ENCODE data around the gene PTP4A1.
"Not testable (repeated sequence)": the region's sequence is repeated elsewhere in the genome, so short reads cannot be mapped to it uniquely, and the experiment has no call there.

PTP4A1 gene

DNA sequence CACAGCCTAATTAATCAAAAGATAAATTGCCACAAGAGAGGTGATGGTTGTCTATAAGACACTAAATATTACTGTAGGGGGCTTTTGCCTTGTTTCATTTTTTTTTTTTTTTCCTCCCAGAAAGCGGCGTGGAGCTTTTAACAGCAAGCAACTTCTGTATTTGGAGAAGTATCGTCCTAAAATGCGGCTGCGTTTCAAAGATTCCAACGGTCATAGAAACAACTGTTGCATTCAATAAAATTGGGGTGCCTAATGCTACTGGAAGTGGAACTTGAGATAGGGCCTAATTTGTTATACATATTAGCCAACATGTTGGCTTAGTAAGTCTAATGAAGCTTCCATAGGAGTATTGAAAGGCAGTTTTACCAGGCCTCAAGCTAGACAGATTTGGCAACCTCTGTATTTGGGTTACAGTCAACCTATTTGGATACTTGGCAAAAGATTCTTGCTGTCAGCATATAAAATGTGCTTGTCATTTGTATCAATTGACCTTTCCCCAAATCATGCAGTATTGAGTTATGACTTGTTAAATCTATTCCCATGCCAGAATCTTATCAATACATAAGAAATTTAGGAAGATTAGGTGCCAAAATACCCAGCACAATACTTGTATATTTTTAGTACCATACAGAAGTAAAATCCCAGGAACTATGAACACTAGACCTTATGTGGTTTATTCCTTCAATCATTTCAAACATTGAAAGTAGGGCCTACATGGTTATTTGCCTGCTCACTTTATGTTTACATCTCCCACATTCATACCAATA is 7.8 kb downstream of the PTP4A1 start:
- no peak overlapping the region for H3K27ac ChIP-seq
- no peak overlapping the region for H3K4me3 ChIP-seq

- no peak overlapping the region for H3K4me3 ChIP-seq
- H3K27ac ChIP-seq = no peak overlapping the region
Observed at GRCh38 chr6:63580704-63580961, 8.4 kb downstream of the PTP4A1 start.

GRCh38 chr6:63581355-63582013 is 9.2 kb downstream of the PTP4A1 start:
- Histone ChIP-seq H3K27ac (no peak overlapping the region), H3K4me3 (no peak overlapping the region)

DNA sequence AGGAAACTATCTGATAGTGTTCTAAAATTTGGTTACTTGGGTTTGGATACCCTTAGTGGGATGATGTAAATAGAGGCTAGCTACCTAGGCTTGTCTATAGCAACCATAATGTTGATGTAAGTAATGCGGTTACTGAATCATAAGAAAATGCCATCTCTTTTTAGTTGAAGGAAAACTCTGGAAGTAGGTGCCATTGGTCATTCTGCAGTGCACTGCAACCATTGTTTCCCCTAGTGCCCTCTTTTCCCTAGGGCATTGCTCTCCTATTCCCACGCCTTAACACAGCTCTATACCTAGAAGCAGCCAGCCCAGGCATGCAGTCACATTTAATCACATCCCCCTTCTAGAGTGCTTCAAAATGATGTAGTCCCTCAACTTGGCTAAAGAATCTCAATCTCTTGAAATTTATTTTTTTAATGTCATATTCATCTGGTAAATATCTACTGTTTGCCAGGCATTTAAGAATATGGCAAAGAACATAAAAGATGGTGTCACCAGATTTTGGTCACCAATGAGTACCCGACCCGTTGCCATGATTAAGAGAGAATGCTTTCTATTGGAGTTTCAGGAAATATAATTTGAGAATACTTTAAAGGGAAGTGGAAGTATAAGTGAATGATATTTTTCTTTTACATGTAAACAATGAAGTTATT is 10.4 kb downstream of the PTP4A1 start:
- Histone ChIP-seq H3K27ac (no peak overlapping the region), H3K4me3 (no peak overlapping the region)

DNA sequence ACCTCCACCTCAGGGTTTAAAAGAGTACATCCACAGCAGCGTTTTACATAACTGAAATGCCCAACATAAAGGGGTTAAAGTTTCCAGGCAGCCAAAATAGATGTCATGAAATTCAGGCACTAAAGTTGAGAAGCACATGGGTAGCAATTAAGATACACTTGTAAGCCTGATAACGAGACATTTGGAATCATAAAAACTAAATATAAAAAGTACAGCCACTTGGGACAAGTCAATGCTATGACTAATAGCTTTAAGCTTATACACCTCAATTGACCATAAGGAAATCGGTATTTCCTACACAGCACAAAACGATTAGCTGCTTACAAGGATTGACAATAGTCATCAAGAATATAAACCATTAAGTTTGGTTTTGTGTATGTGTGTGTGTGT is 11.8 kb downstream of the PTP4A1 start:
- no peak overlapping the region for H3K4me3 ChIP-seq
- no peak overlapping the region for H3K27ac ChIP-seq

DNA sequence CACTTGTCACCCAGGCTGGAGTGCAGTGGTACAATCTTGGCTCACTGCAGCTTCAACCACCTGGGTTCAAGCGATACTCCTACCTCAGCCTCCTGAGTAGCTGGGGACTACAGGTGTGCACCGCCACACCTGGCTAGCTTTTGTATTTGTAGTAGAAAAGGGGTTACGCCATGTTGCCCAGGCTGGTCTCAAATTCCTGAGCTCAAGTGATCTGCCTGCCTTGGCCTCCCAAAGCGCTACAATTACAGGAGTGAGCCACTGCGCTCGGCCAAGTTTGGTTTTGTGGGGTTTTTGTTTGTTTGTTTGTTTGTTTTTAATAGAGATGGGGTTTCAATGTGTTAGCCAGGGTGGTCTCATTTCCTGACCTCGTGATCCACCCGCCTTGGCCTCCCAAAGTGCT is 12.3 kb downstream of the PTP4A1 start:
- Histone ChIP-seq H3K4me3 (no peak overlapping the region), H3K27ac (no peak overlapping the region)

DNA sequence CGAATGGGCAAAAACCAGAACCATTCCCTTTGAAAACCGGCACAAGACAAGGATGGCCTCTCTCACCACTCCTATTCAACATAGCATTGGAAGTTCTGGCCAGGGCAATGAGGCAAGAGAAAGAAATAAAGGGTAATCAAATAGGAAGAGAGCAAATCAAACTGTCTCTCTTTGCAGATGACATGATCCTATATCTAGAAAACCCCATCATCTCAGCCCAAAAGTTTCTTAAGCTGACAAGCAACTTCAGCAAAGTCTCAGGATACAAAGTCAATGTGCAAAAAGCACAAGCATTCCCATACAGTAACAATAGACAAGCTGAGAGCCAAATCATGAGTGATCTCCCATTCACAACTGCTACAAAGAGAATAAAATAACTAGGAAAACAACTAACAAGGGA is 13.4 kb downstream of the PTP4A1 start:
- H3K27ac ChIP-seq, H3K4me3 ChIP-seq: not testable (repeated sequence)

- Histone ChIP-seq H3K27ac (no peak overlapping the region), H3K4me3 (no peak overlapping the region)
Observed at GRCh38 chr6:63589952-63590411, 17.7 kb downstream of the PTP4A1 start.

GRCh38 chr6:63592886-63593285 is 20.6 kb downstream of the PTP4A1 start:
- Histone ChIP-seq H3K4me3 (no peak overlapping the region), H3K27ac (no peak overlapping the region)

DNA sequence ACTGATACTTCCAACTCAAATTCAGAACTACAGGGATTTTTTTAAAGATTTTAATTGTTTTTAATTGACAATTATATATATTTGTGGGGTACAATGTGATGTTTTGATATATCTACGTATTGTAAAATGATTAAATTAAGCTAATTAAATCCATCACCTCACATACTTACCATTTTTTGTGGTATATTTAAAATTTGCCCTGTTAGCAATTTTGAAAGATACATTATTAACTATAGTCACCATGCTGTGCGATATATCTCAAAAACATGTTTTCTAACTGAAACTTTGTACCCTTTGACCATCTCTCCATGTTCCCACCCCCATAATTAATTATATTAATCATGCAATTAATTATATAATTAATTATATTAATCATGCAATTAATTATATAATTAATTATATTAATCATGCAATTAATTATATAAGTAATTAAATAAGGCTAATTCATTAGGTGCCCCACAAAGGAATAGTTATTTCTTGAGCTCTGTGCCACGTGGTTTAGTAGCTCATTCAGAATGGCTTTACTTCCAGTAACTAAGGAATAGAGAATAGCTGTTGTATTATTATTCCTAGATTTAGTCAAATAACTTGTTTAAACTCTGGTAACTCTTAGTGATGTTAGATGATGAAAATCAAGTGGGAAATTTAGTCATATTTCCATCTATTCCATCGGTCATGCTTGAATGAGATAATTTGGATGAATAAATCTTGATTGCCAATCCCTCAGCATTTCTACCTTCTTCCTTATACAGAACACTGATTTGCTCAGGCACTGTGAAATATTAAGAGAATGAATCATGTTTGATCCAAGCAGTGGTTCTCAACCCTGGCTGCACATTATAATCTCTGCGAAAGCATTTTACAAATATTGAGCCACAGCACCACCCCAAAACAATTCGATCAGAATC is 25.1 kb downstream of the PTP4A1 start:
- Histone ChIP-seq H3K4me3 (peak overlapping the region in 5 of 7 experiments; percentile 22 to 44 (median 31)), H3K27ac (no peak overlapping the region)

DNA sequence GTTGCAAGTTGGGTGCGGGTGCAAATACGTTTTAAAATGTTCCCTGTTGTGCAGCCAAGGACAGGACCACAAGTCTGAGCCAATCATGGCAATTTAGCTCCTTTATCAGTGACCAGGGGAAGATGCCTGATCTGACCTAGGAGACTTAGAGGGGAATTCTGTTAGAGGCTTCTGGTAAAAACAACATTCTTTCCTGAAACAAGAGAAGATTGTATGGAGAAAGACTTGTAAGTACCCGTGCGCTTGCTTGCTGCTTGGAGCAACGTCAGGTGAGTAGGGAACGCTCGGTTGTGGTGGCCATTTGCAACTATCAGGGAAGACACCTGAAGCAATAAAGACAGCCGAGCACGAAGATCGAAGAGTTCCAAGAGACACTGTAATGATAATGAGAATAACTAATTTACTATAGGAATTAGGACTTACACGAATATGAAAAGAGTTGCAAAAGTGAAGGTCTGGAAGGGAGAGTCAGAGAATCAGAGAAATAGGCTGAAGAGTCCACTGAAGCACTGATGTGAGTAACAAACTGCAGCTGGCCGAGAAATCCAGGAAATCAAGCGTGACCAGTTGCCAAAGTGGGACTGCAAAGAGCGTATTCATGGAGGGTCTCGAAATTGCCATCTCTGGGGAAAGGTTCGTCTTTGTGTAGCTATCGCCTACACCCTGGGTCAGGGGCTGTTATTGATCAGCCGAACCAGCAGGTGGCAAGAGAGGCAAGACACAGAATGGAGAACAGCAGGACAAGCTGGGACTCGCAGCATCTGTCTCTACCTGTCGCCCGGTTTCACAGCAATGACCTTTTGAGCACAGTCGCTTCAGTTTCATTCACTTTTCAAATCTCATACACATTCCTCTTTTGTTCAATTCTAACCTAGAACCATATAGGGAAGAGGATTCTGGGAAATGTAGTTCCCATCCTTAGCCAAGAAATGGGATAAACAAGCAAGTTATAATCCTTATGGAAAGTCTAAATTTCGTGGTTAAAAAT is 26.1 kb downstream of the PTP4A1 start:
- H3K27ac ChIP-seq = peak overlapping the region in 2 of 21 experiments; percentile 19 to 40
- H3K4me3 ChIP-seq = peak overlapping the region; percentile 14 to 44 (median 31)

DNA sequence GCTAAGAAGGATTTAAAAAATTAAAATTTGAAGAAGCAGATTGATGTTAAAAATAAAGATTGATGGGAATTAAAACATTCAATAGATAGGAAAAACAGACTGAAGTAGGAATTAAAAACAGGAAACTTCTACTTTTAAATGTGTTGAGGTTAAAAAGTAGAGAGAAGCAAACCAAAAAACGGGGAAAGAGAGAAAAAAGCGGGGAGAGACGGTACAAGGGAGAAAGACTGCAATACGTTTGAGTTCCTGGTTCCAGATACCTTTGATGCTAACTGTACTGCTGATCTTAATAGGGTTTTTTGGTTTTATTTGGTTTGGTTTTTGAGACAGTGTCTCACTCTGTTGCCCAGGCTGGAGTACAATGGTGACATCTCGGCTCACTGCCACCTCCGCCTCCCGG is 27.0 kb downstream of the PTP4A1 start:
- no peak overlapping the region for H3K27ac ChIP-seq

GRCh38 chr6:63600136-63600535 is 27.9 kb downstream of the PTP4A1 start:
- Histone ChIP-seq H3K4me3 (no peak overlapping the region), H3K27ac (no peak overlapping the region)

More for the DNA sequence above, 27.0 kb downstream of the PTP4A1 start:
- no peak overlapping the region for H3K4me3 ChIP-seq

DNA sequence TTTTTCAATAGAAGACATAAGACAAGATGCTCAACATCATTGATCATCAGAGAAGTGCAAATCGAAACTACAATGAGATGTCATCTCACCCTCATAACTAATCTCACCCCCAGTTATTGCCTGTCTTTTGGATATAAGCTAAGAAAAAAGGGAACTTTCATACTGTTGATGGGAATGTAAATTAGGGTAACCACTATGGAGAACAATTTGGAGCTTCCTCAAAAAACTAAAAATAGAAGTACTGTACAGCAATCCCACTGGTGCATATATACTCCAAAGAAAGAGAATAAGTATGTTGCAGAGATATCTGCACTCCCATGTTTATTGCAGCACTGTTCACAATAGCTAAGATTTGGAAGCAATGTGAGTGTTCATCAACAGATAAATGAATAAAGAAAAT is 37.0 kb downstream of the PTP4A1 start:
- Histone ChIP-seq H3K4me3 (no peak overlapping the region), H3K27ac (no peak overlapping the region)

DNA sequence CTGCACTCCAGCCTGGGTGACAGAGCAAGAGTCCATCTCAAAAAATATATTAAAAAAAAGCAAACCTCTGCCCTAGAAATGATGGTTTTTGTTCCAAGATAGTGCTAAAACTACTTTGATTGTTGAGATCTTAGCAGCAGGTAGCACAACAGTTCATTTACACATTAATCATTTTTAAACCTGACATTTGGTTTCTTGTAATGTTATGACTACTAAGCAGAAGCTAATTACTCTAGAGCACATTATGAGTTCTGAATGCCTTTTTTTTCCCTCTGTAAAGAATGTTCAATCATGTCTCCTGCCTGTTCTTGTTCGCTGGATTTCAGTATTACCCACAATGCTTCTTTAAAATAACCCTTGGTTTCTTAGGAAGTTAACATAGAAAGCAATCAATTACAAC is 38.7 kb downstream of the PTP4A1 start:
- no peak overlapping the region for H3K27ac ChIP-seq
- no peak overlapping the region for H3K4me3 ChIP-seq

DNA sequence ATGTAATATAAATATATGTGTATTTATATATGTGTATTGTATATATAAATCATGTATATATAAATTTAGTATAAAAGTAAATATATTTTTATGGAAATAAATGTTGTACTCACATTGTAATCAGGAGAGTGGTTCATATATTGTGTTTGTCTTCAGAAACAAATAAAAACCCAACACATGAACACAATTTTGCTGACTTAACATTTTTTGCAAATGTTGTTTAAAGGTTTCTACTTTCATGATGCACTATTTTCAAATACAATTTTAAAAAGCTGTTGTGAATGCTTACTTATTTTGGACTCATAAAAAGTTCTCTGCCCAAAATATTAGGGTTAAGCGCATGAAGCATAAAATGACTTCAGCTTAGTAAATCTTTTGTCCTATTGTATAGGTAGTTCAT is 39.3 kb downstream of the PTP4A1 start:
- H3K27ac ChIP-seq = no peak overlapping the region
- no peak overlapping the region for H3K4me3 ChIP-seq

- Histone ChIP-seq H3K4me3 (no peak overlapping the region), H3K27ac (no peak overlapping the region)
Observed at GRCh38 chr6:63615590-63615989, 43.3 kb downstream of the PTP4A1 start.
